HuH-7 (cell line): ENCODE results near the gene USP14.
"Not testable (repeated sequence)": the region's sequence is repeated elsewhere in the genome, so short reads cannot be mapped to it uniquely, and the experiment has no call there.

Experiments
- DNase-seq: peaks from one replicate; pipeline ENCODE4 v3.0.0; 2011; ENCODE audit warnings: low spot score

USP14 gene

DNA sequence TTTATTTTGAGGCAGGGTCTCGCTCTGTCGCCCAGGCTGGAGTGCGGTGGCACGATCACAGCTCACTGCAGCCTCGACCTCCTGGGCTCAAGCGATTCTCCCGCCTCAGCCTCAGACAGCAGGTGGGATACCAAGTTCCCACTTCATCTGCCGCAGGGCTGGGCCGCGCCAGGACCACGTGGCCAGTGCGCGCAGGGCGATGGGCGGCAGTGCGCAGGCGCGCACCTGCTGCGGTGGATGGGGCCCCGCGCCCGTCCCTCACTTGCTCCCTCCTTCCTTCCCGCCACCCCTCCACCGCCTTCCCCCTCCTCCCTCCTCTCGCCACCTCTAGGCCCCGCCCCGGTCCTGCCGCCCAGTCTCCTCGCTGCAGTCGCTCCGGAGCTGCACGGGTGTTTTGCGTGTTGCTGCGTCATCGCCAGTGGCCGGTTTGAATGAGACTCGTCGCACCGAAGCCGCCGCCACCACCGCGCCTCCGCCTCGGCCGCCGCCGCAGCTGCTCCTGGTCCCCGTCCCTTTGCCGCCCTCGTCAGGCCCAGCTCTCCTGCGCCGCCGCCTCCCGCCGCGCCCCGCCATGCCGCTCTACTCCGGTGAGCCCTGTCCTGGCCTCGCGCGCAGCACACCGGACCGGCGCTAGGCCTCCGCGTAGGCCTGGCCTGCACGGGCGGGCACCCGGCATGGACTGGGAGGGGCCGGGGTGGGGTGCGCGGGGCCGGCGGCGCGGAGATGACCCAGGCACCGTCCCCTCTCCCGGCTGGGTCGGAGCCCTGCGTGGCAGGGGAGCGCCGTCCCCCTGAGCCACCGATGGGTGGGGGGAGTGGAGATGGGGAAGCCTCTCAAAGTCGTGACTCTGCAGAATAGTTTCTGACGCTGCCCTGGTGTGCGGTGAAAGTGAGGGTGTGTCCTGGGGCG, at the start of gene USP14:
USP14 (plus strand) TSS at position 430 of the 909 bp plus-strand sequence; CDS start at position 572, 142 bp downstream.
- DNase-seq, result peak; percentile 94

- DNase-seq, result not testable (repeated sequence)
Measured at GRCh38 chr18:108665-109063, 49.7 kb upstream of the USP14 start.

GRCh38 chr18:109130-109921, 49.0 kb upstream of the USP14 start:
- DNase-seq, result not testable (repeated sequence)

DNA sequence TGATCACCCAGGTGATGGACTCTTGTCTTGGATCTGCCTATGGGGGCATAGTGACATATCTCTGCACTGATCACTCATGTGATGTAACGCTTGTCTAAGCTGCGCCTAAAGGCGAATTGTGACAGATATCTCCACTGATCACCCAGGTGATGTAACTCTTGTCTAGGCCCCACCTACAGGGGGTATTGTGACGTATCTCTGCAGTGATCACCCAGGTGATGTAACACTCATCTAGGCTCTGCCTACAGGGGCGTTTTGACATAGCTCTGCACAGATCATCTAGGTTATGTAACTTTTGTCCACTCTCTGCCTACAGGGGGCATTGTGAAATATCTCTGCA, 48.5 kb upstream of the USP14 start:
- not testable (repeated sequence) for DNase-seq

GRCh38 chr18:110351-111201, 47.8 kb upstream of the USP14 start:
- DNase-seq, result not testable (repeated sequence)

DNA sequence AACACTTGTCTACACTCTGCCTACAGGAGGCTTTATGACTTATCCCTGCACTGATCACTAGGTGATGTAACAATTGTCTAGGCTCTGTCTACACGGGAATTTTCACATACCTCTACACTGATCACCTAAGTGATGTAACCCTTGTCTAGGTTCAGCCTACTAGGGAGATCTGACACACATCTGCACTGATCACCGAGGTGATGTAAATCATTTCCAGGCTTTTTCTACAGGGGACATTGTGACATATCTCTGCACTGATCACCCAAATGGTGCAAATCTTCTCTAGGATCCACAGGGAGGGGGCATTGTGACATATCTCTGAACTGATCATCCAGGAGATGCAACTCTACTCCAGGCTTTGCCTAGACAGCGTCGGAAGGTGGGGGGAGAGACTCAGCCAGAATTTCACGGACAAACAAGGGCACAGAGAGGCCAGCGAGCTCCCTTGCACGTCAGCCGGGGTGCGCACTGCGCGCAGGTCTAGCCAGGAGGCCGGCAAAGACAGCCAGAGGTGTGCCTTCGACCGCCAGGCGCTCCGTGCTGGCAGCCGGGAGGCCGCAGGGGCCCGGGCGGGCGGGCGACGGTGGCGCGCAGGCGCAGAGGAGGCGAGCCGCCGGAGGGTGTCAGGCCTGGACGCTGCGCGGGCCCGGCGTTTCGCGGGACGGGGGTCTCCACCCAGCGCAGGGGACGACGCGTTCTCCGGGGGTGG, 46.9 kb upstream of the USP14 start:
- peak; percentile 64 for DNase-seq

GRCh38 chr18:112015-112733, 46.2 kb upstream of the USP14 start:
- DNase-seq, result not testable (repeated sequence)

GRCh38 chr18:120539-121260, 37.7 kb upstream of the USP14 start:
- not testable (repeated sequence) for DNase-seq

GRCh38 chr18:135045-135444, 23.3 kb upstream of the USP14 start:
- DNase-seq, result no peak

GRCh38 chr18:136433-136832, 21.9 kb upstream of the USP14 start:
- DNase-seq, result peak; percentile 20

GRCh38 chr18:137327-137726, 21.0 kb upstream of the USP14 start:
- no peak for DNase-seq

DNA sequence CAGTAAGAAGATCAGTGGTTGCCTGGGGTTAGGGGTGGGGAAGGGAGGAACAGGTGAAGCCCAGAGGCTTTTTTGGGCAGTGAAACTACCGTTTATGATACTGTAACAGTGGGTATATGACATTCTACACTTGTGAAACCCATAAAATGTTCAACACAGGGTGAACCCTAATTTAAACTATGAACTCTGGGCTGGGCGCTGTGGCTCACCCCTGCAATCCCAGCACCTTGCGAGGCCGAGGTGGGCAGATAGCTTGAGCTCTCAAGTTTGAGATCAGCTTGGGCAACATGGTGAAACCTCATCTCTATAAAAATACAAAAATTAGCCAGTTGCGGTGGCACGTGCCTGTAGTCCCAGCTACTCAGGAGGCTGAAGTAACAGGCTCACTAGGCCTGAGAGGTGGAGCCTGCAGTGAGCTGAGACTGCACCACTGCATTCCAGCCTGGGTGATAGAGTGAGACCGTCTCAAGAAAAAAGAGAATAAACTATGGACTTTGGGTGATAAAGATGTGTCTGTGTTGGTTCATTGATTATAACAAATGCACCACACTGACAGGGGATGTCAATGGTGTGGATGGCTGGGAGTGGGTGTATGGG, 17.6 kb upstream of the USP14 start:
- no peak for DNase-seq

GRCh38 chr18:142624-143296, 15.6 kb upstream of the USP14 start:
- not testable (repeated sequence) for DNase-seq

DNA sequence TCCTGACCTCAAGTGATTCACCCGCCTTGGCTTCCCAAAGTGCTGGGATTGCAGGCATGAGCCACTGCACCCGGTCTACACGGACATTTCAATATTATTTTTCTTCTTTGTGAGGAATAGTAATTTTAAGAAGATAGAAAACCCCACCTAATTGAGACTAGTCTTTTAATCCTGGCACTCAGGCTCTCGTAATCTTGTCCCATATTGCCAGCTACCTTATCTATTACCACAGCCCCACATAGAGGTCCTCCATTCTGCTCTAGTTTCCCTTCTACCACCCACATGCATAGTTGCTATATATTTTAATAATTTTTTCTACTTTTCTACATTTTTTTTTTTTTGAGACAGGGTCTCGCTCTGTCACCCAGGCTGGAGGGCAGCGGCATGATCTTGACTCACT, 9.5 kb upstream of the USP14 start:
- DNase-seq, result no peak

GRCh38 chr18:154151-154550, 4.2 kb upstream of the USP14 start:
- no peak for DNase-seq

DNA sequence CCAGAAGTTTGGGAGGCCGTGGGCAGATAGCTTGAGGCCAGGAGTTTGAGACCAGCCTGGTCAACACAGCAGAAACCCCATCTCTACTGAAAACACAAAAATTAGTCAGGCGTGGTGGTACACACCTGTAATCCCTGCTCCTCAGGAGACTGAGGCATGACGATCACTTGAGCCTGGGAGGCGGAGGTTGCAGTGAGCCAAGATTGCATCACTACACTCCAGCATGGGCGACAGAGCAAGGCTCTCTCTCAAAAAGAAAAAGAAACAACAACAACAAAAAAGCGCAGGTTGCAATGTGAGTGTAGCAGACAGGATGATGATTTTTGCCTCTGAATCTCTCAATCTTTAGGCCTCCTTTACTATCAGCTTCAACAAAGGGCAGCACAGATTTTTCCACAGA, 2.7 kb upstream of the USP14 start:
- DNase-seq, result no peak

DNA sequence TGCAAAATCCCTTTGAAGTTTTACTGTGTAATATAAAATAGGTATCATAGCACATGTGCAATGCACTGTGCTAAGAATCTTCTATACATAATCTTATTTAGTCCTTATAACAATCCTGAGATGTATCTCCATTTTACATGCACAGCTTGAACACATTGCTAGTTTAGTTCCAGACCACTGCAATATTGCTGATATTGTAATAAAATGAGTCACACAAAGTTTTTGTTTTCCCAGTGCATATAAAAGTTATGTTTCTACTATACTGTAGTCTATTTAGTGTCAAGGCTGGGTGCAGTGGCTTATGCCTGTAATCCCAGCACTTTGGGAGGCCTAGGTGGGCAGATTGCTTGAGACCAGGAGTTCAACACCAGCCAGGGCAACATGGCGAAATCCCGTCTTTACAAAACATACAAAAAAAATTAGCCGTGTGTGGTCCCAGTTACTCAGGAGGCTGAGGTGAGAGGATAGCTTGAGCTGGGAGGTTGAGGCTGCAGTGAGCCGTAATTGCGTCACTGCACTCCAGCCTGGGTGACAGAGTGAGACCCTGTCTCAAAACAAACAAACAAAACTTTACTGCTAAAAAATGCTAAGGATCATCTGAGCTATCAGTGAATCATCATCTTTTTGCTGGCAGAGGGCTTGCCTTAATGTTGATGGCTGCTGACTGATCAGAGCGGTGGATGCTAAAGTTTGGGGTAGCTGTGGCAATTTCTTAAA, 1.7 kb upstream of the USP14 start:
- DNase-seq, result no peak

DNA sequence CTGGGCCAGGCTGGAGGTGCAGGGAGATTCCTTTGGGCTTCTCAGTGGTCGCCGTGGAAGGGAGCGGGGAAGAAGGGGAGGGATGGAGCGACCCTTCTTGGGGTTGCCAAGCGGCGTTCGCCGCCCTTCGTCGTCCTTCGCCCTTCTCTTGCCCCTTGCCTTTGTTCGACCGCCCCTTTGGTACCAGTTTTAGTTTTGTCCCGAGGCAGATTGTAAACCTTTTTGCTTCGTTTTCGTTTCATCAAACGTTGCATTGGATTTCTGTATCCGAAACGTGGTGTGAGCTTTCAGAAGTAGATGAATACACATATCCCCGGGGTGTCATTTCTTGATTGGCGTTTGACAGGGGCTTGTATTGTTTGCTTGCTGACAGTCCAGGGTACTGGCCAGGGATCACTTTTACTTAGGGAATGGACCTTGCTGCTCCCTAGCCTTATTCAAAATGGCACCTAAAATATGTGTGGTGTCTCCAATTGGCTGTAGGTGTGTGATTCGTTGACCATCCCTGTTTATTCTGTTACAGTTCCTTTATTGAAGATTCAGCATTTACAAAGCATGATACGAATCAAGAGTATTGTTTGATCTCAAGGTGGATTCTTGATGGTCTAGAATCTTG, 788 bp downstream of the USP14 start:
- peak; percentile 47 for DNase-seq
